ENCODE data around the gene NLRX1.
"Not testable (repeated sequence)": the region's sequence is repeated elsewhere in the genome, so short reads cannot be mapped to it uniquely, and the experiment has no call there.

The NLRX1 gene

GRCh38 chr11:119195680-119196079 lies 27.2 kb downstream of the NLRX1 start:
- no peak overlapping the region for H3K4me3 ChIP-seq
- no peaks in the 10 kb centered on the region for H3K27me3 ChIP-seq
- no peaks in the 10 kb centered on the region for H4K20me1 ChIP-seq
- H3K9ac ChIP-seq: no peak overlapping the region; a peak in 1 of 22 replicates
- no peaks in the 10 kb centered on the region for H3K9me3 ChIP-seq (replicated peaks in 1 of 11)
- no peak for TF ChIP-seq Cebpa-rat (IDR thresholded peaks at IDR 0.05)
- H3K4me2 ChIP-seq: peak overlapping the region in 1 of 11 experiments; percentile 31; a peak in 1 of 22 replicates
- no peak overlapping the region for H3K27ac ChIP-seq
- no peaks in the 10 kb centered on the region for H3K36me3 ChIP-seq
- peaks cover 4 to 37% (median 17%) of the 10 kb centered on the region in 10 experiments; a peak in 18 of 20 replicates for H3K4me1 ChIP-seq

GRCh38 chr11:119196833-119197483 lies 28.4 kb downstream of the NLRX1 start:
- peaks cover 4 to 34% (median 17%) of the 10 kb centered on the region in 10 experiments; a peak in 18 of 20 replicates for H3K4me1 ChIP-seq
- TF ChIP-seq Cebpa-rat (IDR thresholded peaks at IDR 0.05): peak in 2 of 11 experiments; percentile 52 to 67; a peak in 2 of 22 replicates
- H3K36me3 ChIP-seq: no peaks in the 10 kb centered on the region
- H3K9me3 ChIP-seq (replicated peaks in 1 of 11): no peaks in the 10 kb centered on the region
- H3K27me3 ChIP-seq: no peaks in the 10 kb centered on the region
- H3K9ac ChIP-seq: no peak overlapping the region
- no peaks in the 10 kb centered on the region for H4K20me1 ChIP-seq
- peak overlapping the region in 4 of 11 experiments; percentile 9 to 26 (median 14); a peak in 4 of 22 replicates for H3K4me2 ChIP-seq
- no peak overlapping the region for H3K4me3 ChIP-seq
- H3K27ac ChIP-seq: peak overlapping the region in 5 of 11 experiments; percentile 1 to 48 (median 12); a peak in 3 of 22 replicates

DNA sequence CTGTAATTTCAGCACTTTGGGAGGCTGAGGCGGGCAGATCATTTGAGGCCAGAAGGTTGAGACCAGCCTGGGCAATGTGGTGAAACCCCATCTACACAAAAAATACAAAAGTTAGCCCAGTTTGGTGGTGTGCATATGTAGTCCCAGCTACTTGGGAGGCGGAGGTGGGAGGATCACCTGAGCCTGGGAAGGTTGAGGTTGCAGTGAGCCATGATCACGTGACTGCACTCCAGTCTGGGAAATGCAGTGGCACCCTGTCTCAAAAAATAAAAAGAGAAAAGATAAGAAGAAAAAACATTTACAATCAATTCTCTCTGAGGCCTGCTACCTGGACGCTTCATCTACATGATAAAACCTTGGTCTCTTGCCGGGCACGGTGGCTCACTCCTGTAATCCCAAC lies 30.4 kb downstream of the NLRX1 start:
- Histone ChIP-seq H3K9ac (0 out of 22 replicates have a peak overlapping the region, but pooled peaks of 2 of the 11 experiments have one; percentile 1 to 3), H4K20me1 (no peaks in the 10 kb centered on the region), H3K9me3 (replicated peaks in 1 of 11) (no peaks in the 10 kb centered on the region), H3K4me3 (no peak overlapping the region), H3K4me1 (peaks cover 4 to 24% (median 12%) of the 10 kb centered on the region in 10 experiments; a peak in 16 of 20 replicates), H3K36me3 (no peaks in the 10 kb centered on the region), H3K4me2 (no peak overlapping the region), H3K27me3 (no peaks in the 10 kb centered on the region), H3K27ac (no peak overlapping the region)
- no peak for TF ChIP-seq Cebpa-rat (IDR thresholded peaks at IDR 0.05)

- not testable (repeated sequence) for H3K4me2 ChIP-seq; H3K9me3 ChIP-seq (replicated peaks in 1 of 11); H3K4me3 ChIP-seq; H3K27ac ChIP-seq; H3K27me3 ChIP-seq; H4K20me1 ChIP-seq; H3K36me3 ChIP-seq; H3K9ac ChIP-seq
- peaks cover 18 to 29% (median 21%) of the 10 kb centered on the region in 10 experiments for H3K4me1 ChIP-seq
Measured at GRCh38 chr11:119201236-119201635, 32.7 kb downstream of the NLRX1 start.

DNA sequence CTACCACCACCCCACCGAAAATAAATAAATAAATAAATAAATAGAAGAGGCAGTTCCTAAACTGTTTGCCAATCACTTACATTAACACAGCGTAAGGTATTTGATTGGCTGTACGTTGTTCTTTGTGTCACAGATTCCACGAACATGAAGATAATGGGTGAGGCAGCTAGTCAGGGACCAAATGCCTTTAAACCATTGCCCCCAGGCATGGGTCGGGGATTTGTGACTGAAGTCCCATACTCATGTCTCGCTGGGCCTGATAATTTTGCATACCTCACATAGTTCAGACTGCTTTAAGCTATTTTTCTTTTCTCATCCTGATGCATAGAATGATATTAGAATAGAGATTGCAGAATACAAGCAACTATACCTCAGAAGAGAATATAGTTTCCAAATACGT lies 34.0 kb downstream of the NLRX1 start:
- no peaks in the 10 kb centered on the region for H3K27me3 ChIP-seq
- no peak overlapping the region for H3K4me3 ChIP-seq
- H4K20me1 ChIP-seq: peaks cover 0 to 8% (median 4%) of the 10 kb centered on the region in 11 experiments; a peak in 12 of 22 replicates
- H3K9ac ChIP-seq: no peak overlapping the region
- no peaks in the 10 kb centered on the region for H3K9me3 ChIP-seq (replicated peaks in 1 of 11)
- H3K36me3 ChIP-seq: no peaks in the 10 kb centered on the region
- TF ChIP-seq Cebpa-rat (IDR thresholded peaks at IDR 0.05): no peak
- H3K4me1 ChIP-seq: peaks cover 15 to 20% (median 19%) of the 10 kb centered on the region in 10 experiments
- no peak overlapping the region for H3K4me2 ChIP-seq
- no peak overlapping the region for H3K27ac ChIP-seq

GRCh38 chr11:119204066-119204465 lies 35.5 kb downstream of the NLRX1 start:
- TF ChIP-seq Cebpa-rat (IDR thresholded peaks at IDR 0.05): no peak
- Histone ChIP-seq H3K4me2 (peak overlapping the region in 6 of 11 experiments; percentile 85 to 97 (median 92); a peak in 8 of 22 replicates), H3K27me3 (no peaks in the 10 kb centered on the region), H3K36me3 (peaks cover 0 to 9% (median 1%) of the 10 kb centered on the region in 11 experiments; a peak in 4 of 22 replicates), H3K9ac (no peak overlapping the region), H3K4me1 (peaks cover 25 to 35% (median 30%) of the 10 kb centered on the region in 10 experiments), H3K9me3 (replicated peaks in 1 of 11) (no peaks in the 10 kb centered on the region), H3K4me3 (no peak overlapping the region), H4K20me1 (peaks cover 15 to 23% (median 18%) of the 10 kb centered on the region in 11 experiments; a peak in 21 of 22 replicates), H3K27ac (peak overlapping the region in 2 of 11 experiments; percentile 5 to 89; a peak in 1 of 22 replicates)

GRCh38 chr11:119205080-119205479 lies 36.6 kb downstream of the NLRX1 start:
- H3K4me3 ChIP-seq: peak overlapping the region; percentile 81 to 99 (median 97)
- H3K4me1 ChIP-seq: peaks cover 25 to 45% (median 38%) of the 10 kb centered on the region in 10 experiments
- H3K4me2 ChIP-seq: peak overlapping the region; percentile 85 to 97 (median 93)
- H3K9me3 ChIP-seq (replicated peaks in 1 of 11): no peaks in the 10 kb centered on the region
- peaks cover 25 to 34% (median 29%) of the 10 kb centered on the region in 11 experiments; a peak in 21 of 22 replicates for H4K20me1 ChIP-seq
- TF ChIP-seq Cebpa-rat (IDR thresholded peaks at IDR 0.05): no peak
- peak overlapping the region; percentile 84 to 98 (median 92); a peak in 20 of 22 replicates for H3K9ac ChIP-seq
- H3K36me3 ChIP-seq: peaks cover 0 to 14% (median 4%) of the 10 kb centered on the region in 11 experiments; a peak in 4 of 22 replicates
- no peaks in the 10 kb centered on the region for H3K27me3 ChIP-seq
- peak overlapping the region; percentile 84 to 93 (median 89); a peak in 20 of 22 replicates for H3K27ac ChIP-seq

- H3K9ac ChIP-seq: peak within 1 kb of the TSS; percentile 84 to 98 (median 92)
- peaks cover 25 to 52% (median 38%) of the 10 kb centered on the region in 10 experiments for H3K4me1 ChIP-seq
- H3K4me2 ChIP-seq: peak within 1 kb of the TSS; percentile 85 to 97 (median 93)
- H3K4me3 ChIP-seq: peak within 1 kb of the TSS; percentile 81 to 99 (median 97)
- H4K20me1 ChIP-seq: peaks cover 33 to 41% (median 36%) of the 10 kb centered on the region in 11 experiments; a peak in 21 of 22 replicates
- H3K9me3 ChIP-seq (replicated peaks in 1 of 11): no peaks in the 10 kb centered on the region
- no peaks in the 10 kb centered on the region for H3K27me3 ChIP-seq
- H3K27ac ChIP-seq: peak within 1 kb of the TSS; percentile 84 to 93 (median 89)
- H3K36me3 ChIP-seq: peaks cover 0 to 14% (median 4%) of the 10 kb centered on the region in 11 experiments; a peak in 5 of 22 replicates
- TF ChIP-seq Cebpa-rat (IDR thresholded peaks at IDR 0.05): no peak
Measured at GRCh38 chr11:119205574-119206510, 37.3 kb downstream of the NLRX1 start, which contains the start of gene CBL. Gene CBL (plus strand): TSS chr11:119206339. CDS start chr11:119206418, 79 bp downstream.
